GM19240 (cell line): ENCODE data around the gene NELFA.

Experiments
- DNase-seq: peaks from one replicate; pipeline ENCODE4 v3.0.0; 2011; ENCODE audit warnings: low spot score; ENCODE audit not compliant: insufficient read length

NELFA gene

DNA sequence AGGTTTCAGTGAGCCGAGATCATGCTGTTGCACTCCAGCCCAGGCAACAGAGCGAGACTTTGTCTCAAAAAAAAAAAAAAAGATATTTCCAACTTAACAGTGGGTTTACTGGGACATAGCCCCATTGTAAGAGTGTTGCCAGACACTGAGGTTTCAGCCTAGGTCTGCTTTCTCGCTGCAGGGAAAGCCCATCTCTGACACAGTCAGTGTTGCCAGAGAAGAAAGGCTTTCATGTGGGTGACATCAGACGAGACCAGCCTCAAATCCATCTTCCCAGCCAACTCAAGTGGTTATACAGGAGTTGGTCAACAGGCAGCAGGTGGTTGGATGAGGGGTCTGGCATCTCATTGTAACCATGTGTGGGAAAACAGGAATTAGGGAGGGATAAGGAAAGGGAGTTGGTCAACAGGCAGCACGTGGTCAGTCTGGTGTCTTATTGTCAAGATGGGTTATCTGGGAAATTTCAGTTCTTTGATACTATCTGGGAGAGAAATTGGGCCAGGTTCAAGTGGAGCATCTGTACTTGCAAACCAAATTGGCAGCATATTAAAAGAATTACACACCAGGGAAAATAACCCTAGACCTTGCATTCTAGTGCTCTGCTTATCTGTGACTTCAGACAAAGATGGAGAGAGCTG lies 41.1 kb downstream of the NELFA start:
- DNase-seq = no peak

- no peak for DNase-seq
Measured at GRCh38 chr4:1964971-1965370, 43.8 kb downstream of the NELFA start.

DNA sequence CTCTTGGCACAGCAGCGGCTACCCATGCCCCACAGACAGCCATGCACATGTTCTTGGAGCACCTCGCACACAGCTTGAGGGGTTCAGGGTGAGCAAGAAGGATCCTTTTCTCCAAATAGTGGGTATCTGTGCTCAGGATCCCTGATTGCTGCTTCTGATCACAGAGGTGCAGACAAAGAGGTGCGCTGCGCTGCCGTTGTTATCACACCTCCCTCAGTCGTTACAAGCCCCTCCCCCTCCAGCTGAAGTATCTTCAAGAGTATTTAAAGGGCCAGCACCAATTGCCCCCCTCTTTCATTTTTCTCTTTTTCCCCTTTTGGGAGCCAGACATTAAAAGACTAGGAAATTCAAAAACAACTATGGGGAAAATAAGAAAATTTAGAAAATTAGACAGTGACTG lies 44.3 kb downstream of the NELFA start:
- no peak for DNase-seq

- no peak for DNase-seq
Measured at GRCh38 chr4:1962980-1963379, 45.8 kb downstream of the NELFA start.

DNA sequence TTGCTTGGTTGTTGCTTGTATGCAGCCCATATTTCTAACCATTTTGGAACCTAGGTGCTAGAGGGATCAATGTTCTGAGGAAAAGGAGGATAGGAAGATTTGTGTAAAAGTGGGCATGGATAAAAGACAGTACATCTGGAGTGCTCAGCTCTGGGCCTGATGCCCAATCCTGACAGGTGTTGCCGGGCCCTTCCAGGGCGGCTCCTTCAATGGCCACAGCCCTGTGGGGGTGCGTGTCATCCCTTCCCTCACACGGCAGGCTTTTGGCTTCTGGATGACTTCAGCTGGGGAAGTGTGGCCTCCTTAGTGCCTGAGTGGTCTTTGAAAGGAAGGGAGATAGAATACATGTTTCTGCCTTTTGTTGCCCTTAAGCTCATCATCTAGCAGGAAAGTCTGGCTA lies 47.2 kb downstream of the NELFA start:
- DNase-seq = no peak

GRCh38 chr4:1961038-1961437 lies 47.7 kb downstream of the NELFA start:
- DNase-seq = no peak

DNA sequence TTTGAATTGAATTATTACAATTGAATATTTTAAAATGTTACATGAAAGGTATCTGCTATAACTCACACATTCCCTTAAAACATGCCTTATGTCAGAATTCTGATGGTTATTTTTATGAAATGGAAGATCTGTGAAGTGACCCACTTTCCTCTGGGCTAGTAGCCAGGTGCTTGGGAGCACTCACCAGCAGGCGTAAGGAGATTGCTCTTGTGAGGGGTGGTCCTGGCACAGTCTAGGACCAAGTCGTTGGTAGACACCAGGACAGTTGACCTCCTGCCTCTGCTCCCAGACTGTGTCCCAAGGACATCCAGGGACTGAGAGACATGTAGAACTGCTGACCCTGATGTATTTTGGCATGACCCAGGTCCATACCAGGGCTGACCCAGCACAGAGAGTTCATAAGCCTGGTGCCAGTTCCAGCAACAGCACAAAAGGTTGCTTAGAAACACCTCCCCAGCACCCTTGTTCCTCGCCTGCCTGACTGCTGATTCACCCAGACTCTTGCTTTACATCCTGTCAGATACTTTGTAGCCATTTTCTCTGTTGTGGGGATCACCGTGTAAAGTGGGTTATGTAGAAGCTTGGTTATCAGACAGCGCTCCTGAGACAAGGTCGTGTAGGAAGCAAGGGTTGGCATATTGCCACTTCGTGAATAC lies 48.5 kb downstream of the NELFA start:
- DNase-seq = no peak

GRCh38 chr4:1959104-1959384 lies 49.7 kb downstream of the NELFA start:
- no peak for DNase-seq

DNA sequence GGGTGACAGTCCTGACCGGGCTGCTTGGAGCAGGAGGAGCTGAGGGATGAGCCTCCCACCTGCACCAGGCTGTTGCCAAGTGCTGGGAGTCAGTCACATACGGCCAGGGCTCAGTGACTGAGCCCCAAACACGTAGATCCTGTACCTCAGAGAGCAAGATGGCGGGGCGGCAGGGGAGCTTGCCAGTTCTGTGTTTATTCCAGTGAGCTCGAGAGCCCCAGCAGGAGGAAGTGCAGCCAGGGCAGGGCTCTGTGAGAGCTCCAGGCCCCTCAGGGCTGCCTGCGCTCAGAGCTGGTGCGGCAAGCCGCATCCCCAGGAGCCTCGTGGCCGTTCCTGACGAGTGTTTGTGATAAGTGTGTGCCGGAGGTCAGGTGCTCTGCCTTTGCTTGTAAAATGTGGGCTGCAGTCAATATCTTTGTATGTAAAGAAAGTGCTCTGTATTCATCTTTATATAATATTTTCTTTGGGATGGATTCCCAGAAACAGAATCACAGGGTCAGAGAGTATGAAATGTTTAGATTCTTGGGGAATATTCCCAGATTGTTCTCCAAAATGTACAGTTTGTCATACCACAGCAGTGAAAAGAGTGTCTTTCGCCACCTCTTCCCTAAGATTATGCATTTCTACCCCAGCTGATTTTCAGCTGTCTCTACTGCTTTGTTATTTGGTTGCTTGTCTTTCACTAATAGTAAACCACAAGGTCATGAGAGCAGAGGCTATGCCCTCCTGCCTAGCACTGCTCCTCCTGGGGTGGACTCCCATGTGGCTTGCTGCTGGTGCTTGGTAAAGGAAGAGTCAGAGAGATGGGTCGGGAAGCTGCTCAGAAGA lies 50.3 kb downstream of the NELFA start:
- no peak for DNase-seq

- no peak for DNase-seq
Measured at GRCh38 chr4:1956631-1957030, 52.1 kb downstream of the NELFA start.

DNA sequence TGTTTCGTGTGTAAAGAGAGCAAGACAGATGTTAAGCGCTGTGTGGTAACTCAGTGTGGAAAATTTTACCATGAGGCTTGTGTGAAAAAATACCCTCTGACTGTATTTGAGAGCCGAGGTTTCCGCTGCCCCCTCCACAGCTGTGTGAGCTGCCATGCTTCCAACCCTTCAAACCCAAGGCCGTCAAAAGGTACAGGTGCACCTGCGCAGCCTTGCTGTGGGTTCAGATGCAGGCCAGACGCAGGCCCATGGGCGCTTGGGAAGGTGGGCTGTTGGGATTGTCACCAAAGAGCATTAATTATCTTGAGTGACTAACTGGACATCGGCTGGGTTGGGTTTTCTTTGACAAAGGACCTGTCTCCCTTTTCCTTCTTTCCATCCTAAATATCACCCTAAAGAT lies 55.4 kb downstream of the NELFA start:
- no peak for DNase-seq

DNA sequence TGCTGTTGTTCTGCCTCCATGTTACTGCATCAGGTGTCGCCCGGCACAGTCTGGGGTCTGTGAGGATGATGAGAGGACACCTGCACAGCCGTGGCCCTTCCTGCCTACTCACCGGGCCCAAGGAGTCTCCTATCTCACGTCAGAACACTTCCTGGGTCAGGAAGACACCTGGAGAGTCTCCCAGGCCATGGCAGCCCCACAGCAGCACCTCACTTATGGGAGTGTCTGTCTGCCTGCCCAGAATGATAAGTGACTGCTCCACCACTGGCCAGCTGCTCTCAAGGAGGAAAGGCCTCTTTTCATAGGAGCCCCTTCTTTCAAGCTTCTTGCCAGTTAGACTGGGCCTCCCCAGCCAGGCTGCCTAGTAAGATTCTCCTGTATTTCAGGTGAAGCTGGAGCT lies 56.1 kb downstream of the NELFA start:
- DNase-seq = no peak

- no peak for DNase-seq
Measured at GRCh38 chr4:1952058-1952700, 56.6 kb downstream of the NELFA start.

DNA sequence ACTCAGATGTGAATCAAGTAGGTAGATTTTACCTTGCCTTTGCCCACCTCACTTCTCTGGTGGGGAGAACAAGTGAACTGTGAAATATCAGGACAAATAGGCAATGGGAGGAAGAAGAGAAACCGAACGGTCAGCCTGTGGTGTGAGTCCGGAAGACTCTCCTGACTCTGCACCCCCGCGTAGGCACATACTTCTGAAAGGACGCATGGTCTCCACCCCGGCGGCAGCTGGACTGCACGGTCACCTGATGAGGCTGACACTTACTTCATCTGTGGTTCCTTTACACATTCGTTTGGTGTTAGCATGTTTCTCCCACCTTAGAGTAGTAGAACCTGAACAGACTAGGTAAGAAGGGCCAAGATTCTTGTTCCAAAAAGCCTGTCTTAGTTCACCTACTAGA lies 58.4 kb downstream of the NELFA start:
- no peak for DNase-seq

DNA sequence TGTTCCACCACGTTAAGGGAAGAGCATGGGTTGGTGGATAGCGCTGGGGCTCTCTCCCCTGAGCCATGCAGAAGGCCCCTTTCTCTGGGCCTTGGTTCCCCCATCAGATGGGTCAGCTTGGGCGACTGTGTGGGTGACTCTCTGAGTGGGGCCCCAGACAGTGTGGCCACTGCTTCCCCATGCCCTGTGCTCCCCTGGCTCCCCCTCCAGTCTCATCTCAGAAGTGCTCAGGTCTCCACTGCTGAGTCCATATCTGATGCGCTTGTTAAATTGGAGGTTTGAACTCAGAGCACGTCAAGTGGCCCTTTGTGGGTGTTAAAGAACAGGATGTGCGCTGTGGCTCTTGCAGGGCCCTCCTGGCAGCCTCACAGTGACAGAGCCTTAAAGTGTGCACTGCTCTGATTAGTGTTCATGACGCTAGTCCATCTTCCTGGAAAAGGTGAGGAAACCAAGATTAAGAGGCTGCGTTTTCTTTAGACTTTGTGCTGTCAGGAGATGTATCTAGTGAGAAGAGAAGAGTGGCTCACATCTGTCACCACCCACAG lies 59.8 kb downstream of the NELFA start:
- DNase-seq = no peak

GRCh38 chr4:1948232-1948631 lies 60.5 kb downstream of the NELFA start:
- no peak for DNase-seq

- DNase-seq = no peak
Measured at GRCh38 chr4:1945912-1946311, 62.9 kb downstream of the NELFA start.

DNA sequence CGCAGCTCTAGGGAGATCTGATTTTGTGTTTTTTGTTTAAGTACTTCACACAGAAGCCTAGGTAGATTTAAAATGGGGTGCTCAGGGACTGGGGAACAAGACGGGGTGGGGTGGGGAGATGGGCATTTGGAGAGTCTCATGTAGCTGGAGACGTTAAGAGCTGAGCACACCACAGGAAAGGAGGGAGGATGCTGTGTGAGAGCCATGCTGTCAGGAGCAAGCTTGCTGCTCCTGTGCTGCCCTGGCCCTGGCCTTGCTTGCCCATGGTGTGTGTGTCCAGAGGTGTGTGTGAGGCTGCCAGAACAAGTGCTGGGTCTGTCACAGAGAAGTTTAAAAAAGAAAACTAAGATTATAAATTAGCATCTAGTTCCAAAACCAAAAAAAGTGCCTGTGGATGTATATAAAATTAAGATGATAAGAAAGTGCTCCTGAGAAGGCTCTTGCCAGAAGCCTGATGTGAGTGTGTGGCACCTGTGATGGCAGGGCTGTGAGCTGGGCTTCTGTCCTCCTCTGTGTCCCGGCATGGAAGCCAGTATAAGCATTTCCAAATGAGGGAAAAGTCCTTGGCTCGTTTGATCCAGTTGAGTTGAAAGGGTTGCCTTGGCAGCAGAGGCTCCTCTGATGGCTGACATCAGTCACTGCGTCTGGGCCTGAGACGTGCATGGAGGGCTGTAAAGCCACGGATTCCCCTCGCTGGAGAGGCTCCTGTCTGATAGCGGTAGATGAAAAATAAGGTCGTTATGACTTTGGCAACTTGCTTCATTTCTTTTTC lies 63.5 kb downstream of the NELFA start:
- no peak for DNase-seq

DNA sequence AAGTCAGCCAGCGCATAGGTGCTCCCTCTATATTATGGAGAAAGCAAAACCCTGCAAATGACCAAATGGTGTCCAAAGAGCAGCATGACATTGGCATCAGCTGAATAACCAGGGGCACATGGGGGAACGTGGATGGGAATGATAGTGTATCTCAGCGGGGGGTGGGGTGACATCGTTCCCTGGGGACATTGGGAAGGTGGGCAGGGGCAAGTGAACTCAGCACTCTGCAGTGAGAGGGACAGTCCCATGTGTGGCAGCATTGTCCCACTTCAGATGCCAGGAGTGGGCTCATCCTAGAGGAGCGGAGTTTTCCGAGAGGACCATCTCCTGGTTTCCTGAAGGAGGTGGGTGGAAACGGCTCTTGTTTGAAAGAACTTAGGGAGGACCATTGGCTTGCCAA lies 64.8 kb downstream of the NELFA start:
- no peak for DNase-seq

DNA sequence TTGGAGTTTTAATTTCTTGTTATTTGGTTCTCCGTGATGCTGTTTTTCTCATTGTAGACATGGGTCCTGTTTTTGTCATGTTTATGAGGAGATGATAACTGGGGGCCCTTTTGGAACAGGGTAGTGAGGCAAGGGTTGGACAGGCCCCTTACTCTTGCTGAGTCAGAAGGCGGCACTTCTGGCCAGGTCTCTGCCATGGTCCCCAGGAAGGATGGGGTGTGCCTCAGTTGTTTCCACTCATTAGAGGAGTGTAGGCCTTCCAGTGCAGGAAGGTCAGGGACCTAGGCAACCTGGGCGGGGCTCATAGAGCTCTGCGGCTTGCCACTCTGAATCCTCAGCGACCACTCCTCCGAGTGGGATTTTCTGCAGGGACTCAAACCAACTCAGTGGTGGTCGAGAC lies 68.2 kb downstream of the NELFA start:
- no peak for DNase-seq
